NCI-H2081 (cell line): ENCODE results near the gene RBKS.
A peak's percentile ranks its signal among the peaks of the same experiment; 100 is the strongest.

Source experiments
- DNase-seq, 2 experiments: peaks; one replicate each; lab custom pipeline; 2025; lab: John Stamatoyannopoulos, UW

The RBKS gene

DNA sequence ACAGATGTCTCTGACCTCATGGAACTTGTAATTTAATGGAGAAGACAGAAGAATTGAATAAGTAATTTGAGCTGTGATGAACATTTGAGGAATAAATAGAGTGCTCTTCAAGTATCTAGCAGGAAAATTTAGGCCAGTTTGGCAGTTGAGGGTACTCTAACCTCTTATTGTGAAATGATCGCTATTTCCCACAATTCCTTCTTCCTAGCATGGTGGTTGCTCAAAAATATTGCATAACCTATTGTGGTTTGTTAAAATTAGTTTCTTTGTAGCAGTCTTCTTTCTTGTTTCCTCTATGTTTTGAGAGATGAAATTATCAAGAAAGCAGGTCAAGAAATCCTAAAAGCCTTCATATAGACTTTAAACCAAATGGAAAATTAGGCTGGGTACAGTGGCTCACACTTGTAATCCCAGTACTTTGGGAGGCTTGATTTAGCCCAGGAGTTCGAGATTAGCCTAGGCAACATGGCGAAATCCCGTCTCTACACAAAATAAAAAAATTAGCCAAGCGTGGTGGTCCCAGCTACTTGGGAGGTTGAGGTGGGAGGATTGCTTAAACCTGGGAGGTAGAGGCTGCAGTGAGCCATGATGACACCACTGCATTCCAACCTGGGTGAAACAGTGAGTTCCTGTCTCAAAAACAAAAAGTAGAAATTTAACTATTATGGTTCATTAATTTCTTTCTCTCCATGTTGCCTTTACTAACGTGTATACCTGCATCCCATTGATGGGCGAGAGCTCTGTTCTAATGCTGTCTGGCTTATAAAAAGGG, 58.7 kb downstream of the RBKS start:
- DNase-seq, result no peak

DNA sequence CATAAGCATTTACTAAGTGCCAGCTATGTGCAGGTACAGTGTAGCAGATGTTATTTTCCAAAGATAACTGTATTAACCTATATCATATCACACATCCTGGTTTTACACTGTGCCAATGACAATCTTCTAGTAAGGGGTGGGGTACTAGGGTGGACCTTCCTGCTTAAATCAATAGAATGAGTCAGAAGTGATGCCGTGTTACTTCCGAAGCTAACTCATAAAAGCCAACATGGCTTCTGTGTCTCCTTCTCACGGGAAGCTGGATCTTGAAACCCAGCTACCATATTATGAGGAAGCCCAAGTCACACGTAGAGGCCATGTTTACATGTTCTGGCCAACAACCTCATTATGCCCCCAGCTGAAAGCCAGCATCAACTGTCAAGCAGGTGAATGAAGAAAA, 59.5 kb downstream of the RBKS start:
- DNase-seq, result no peak

DNA sequence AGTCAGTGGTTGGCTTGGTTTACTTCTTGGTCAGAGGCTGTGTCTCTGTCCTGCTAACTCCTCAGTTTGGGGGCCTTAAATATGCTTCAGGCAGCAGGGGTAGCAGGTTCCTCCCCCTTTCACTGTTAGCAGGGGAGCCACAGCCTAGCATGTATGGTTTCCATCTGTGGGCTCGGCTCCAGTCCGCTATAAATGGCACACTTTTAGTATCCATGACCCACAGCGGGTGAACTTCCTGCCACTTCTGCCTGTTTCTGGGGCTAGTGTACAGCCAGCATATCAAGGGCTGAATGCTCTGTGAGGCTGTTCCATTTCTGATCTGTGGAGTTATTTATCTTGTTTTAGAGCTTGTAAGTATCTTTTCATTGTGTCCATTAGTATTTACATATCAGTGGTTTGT, 60.4 kb downstream of the RBKS start:
- DNase-seq, result no peak

DNA sequence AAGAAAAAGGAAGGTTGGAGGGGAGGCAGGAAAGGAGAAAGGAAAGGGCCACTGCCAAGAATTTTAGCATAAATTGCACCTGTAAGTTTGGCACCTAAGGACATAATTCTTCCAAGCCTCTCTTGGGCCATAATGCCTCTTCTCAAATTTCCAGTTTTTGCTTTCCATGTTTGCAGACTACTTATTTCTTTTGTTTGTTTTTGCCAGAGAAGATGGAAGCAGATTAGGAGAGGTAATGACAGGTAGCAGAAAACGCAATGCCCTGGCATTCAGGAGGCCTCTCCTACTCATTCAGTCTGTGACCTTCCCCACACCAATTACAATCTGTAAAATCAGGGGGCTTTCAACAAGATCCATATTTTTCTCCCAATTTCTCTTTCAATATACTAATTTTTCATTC, 61.9 kb downstream of the RBKS start:
- DNase-seq, result peak; percentile 17 to 41

DNA sequence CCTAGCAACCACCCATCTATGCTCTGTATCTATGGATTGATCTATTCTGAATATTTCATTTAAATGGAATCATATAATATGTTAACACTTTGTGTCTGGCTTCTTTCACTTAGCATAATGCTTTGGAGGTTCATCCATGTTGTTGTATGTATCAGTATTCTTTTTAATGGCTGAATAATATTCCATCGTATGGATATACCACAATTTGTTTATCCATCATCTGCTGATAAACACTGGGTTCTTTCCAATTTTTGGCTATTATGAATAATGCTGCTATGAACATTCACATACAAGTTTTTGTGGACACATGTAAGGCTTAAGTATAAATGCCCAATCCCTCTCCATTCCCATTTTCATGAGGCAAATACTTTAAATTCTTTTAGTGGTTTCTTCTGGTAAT, 65.8 kb downstream of the RBKS start:
- no peak for DNase-seq

DNA sequence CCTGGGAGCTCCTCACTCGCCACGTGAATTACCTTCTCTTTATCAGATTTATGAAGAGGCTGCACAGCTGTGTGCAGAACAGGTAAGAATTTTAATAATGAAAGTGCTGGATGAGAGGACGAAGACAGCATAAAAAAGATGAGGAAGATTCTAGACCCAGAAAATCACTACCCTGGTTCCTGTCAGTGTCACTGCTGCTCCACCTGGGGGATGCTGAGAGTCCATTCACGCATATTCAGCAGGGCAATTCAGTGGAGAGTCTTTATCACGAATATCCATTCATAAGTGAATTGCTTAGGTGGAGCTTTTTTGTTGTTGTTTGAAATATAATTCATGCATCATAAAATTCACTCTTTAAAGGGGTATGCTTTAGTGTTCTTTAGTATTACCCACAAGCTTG, 66.6 kb downstream of the RBKS start:
- DNase-seq, result no peak

DNA sequence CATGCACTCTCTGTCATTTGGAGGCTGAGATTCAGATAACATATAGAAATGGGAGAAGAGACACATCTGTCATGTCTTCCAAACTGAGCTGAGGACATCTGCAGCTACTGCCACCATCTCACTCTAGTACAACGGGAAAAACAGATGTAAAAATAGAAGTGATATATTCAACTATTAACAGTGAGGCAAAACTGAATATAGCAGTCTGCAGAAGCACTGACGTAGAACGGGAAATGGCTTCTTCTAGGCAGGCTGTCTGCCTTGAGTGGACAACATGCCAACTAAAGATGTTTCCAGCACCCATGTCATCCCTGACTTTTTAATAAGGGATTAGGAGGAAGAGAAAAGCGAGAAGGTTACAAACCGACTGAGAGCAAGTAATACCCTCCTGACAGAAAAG, 67.1 kb downstream of the RBKS start:
- no peak for DNase-seq

DNA sequence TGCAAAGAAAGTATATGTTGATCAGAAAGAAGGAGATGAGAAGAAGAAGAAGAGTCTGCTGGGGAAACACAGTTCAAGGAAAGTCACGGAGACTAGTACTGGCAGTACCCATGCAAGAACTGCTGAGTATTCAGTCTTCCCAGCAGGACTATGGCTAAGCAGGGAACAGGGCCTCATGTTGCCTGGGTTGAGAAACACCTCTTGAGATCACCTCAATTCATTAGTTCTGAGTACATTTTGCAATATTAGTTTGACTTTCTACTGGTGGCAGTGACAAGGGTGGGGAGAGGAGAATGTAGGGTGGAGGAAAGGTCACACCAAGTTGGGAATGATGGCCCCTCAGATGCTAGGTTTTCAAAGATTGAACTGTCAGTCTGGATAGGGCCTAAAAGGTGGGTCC, 68.1 kb downstream of the RBKS start:
- DNase-seq, result no peak

DNA sequence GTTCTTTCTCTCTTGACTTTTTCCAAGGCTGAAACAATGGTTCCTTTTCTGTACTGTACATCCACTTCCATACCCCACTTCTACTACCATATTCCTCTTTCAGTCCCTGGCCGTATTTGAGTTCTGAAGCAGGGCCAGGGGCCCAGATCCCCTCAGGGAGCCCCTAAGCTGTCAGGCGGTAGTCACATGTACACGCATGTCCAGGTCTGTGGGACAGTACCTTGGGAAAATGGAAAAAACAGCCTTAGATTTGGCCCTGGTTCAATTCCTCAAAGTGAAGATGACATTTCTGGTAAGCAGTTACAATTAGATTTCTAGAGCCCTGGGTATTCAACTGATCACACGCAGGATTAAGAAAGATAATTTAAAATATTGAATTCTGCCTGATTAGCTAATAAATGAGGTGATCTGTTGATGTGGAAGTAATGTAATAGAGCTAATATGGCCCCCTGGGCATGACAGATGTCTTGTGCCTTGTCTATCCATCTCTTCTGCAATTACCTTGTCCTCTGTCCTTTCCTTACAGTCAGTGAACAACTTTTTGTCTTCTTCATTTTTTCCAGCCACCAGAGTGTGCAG, 74.2 kb downstream of the RBKS start:
- no peak for DNase-seq

DNA sequence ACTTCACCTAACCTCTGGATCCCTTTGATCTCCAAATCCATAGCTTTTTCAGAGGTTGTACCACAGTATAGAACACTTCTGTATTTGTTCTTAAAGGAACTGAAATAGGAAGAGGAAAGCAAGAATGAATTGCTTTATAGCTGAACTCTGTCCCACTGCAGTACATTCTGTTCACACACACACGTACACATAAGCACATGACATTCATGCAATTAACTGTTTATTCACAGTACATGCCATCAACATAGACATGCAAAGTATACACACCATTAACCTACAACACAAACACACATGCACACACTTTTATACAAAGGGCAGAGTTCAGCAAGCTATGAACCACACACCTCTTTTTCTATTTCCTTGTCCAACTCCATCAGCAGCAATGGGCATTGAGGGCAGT, 75.4 kb downstream of the RBKS start:
- DNase-seq, result no peak

DNA sequence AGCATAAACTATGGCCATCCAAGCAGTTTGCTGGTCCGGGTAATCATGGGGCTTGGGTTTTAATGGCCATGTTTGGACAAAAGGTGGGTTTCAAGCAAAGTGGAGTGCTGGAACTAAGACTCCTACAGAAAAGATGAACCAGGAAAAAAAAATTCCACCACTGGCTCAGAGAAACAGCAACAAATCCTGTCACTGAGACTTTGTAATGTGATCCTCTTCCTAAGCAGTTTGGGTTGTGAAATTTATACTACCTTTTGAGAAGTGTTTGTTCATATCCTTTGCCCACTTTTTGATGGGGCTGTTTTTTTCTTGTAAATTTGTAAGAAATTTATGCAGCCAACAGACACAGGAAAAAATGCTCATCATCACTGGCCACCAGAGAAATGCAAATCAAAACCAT, 78.4 kb downstream of the RBKS start:
- DNase-seq, result no peak

DNA sequence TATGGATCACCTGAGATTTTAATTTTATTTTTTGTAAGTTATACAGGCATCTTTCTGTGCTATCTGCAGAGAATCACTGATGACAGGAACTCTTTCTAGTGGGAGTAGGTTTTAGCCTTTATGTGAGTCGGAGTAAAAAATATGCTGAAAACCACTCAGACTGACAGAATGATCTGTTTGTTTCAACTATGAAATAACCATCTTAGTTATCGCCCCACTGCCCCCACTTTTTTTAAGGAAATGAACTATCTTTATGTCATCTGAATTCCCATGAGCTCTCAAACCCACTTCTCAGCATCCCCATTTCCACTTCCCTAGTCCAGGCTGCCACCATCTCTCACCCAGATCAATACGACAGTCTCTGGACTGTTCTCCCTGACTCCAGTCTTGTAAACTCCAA, 79.7 kb downstream of the RBKS start:
- no peak for DNase-seq

DNA sequence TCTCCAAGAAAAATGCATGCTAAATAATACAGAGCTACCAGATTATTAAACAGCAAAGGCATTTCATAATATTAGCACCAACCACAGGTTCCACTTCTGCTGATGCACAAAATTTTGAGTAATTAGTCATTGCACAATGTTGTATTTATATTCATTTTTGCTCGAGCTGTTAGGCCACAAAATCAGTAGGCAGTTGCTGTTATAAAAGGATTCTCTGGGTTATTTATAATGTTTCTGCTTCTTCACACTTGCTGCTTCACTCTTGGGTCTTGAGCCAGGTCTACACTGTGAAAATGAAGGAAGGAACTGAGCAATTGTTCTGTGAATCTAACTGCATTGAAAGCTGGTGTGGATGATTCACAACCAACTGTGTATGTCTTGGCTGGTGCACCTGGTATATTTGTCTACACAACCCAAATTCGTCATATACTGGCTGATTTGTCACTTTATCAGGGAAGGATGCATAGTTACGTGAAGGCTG, 80.4 kb downstream of the RBKS start:
- no peak for DNase-seq

DNA sequence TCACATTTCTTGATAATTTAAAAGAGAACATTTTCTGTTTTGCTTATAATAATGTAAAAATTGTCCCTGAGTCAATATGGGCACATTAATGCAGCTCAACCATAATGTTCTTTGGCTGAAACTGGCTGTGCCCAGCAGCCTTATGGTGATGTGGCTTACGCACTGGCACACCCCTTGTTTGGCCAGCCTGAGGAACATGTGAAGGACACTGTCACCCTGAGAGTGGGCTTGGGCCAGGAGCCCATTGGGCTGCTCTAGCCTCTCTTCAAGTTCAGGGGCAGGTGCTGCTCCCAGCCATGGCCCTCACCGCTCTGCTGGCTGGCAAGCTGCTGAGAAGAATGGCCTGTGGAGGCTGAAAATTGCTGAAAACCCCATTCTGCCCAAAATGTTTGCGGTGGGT, 81.2 kb downstream of the RBKS start:
- DNase-seq, result no peak

DNA sequence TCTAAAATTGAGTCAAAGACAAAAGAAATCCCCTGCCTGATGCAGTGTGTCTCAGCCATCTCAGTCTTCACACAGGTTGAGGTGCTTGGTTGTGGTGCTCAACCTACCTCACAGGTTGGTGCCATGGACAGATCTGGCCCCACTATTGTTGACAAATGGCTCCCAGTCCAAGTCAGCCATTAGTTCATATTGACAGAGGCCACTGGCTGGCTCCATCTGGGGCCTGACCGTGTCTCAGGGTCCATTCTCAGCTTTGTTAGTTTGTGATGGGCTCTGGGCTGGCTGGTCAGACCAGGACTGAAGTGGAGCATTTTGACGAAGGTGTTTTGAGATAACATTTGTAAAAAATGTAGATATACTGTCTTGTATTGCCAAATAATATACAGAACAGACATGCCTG, 81.8 kb downstream of the RBKS start:
- DNase-seq, result no peak

DNA sequence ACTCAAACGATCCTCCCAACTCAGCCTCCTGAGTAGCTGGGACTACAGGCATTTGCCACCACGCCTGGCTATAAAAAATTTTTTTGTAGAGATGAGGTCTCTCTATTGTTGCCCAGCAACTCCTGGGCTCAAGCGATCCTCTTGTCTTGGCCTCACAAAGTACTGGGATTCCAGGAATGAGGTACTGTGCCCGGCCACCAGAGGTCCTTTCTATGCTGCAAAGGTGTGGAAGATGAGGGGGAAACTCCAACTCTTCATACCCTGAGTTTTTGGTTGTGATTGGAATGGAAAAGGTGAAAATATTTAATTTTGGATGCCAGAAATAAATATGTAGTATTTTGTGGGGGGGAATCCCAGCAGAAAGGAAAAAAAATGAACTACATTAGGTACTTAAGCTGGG, 82.7 kb downstream of the RBKS start:
- no peak for DNase-seq

DNA sequence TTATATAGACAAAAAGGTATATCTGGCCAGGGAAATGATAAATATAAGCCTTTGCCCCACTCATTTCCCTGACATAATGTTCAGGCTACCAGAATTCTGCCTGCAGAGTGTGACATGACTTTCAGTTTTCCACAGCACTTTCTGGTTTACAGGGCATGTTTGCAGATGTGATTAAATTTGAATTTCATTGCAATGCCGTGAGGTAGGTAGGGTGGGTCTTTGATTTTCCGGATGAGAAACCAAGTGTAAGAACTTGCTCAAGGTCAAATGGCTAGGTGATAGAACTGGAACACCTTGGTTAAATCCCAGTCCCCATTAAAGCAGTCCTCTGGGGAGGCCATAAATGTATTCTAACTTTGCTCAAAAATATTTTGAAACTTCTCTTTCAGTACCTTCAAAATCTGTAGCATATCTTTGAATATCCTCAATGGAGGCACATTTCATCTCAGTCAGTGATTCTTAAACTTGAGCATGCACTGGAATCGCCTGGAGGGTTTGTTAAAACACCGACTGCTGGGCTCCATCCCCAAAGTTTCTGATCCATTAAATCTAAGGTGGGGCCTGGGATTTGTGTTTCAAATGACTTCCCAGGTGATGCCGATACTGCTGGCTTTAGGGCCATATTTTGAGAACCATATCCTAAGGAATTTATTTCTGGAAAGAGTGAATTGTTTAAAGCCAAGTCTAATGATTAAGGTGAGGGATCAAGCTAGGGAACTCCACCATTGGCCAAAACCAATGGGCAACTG, 83.7 kb downstream of the RBKS start:
- no peak for DNase-seq

DNA sequence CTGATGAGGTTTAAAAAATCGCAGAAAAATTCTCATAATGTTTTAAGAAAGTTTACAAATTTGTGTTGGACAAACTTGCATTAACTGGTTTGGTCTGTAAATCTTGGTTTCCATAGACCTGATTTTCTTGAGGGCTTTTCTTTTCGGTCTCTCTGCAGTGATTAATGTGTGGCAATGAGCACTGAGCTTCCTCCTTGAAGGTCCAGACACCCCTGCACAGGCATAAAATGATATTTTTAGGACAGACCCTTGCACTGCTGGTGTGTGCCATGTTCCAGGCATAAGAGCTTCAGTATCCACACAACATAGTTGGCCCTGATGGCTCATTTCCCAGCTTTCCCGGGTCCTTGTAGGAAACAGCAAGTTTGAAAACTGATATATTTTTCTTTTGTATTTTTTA, 85.0 kb downstream of the RBKS start:
- no peak for DNase-seq

DNA sequence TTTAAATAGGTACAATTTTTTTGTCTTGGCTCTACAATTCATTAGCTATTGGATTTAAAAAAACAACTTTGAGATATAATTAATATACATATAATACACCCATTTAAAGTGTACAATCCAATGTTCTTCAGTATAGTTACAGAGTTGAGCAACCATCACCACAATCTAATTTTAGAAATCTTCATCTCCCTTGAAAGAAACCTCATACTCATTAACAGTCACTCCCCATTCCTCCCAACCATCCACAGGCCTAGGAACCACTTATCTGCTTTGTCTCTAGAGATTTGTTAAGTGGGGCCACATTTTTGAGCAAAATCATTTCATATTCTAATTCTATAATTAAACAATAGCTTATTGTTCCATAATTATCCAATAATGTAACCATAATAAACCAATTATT, 86.0 kb downstream of the RBKS start:
- no peak for DNase-seq

DNA sequence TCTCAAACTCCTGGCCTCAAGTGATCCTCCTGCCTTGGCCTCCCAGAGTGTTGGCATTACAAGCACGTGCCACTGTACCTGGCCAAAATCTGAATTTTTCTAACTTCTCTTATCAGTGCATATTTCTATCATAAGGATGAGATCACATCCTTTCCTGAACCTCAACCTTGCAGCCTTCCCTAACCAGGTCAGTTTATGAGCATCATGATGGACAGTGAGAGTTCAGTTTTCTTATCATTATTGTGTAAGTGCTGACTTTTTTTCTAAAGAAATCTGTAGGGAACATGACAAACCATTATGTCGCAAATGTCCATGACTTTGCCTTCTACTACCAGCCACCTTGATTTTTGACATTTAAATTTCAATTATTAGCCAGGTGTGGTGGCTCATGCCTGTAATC, 87.1 kb downstream of the RBKS start:
- DNase-seq, result no peak

DNA sequence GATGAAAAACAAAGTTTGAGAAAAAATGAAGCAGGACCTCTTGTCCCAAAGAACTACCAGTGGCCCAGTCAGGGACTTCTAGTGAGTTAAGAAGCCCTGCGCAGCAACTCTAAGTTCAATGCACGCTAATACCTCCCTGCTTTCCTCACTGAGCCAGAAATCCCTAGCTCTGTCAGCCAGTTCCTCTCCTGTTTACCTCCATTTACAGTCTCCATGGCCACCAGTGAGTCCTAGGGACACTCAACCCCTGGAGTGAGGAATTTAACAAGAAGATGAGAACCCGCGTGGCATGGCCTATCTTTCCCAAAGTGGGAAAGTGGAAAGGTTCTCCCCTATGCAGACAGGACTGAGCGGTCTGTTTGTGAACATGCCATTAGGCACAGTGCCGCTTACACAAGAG, 87.6 kb downstream of the RBKS start:
- DNase-seq, result no peak

DNA sequence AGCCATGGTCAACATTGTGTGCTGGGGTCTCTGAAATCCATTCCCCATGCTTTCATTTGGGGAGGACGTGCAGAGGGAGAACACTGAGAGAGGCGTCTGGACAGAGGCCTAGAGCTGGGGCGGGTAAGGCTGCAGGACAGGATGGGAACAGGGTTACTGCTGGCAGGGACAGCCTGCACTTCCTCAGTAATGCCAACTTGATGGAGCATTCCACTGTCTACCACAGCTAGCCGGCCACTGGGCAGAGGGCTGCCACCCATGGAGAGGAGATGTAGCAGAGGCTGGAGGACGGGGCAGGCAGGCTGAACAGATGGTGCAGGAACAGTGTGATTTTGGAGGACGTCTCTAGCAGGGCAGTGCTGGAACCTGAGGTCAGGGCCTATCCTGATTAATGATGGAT, 89.3 kb downstream of the RBKS start:
- no peak for DNase-seq

DNA sequence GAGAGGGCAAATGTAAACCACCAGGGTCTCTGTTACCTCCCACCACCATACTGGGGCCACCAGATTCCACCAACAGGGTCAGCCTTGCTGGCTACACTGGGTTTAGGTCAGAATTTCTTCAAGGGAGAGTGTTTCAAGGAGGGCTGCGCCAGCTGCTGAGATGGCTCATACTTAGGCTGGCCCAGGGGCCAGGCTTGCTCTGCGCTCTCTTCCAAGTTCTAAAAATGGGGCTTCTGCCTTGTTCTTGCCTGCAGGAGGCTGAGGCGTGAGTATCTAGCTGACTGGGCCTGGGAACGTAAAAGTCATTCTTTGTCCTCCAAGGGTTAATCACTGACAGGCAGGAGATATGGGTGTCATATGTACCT, 90.6 kb downstream of the RBKS start:
- DNase-seq, result no peak
